ENCODE results near the gene TXNRD2. TPM values are rescaled to one million over a fixed set of nuclear protein-coding genes. Genes with fewer than 3 reads are reported as not detected.

TXNRD2 gene
- total and polyA plus RNA-seq, 7 donors = 13.7 to 35.1 (median 21.1) TPM

- WGBS, 3 donors = 84 to 91% (median 86%) methylated on average over 6 of the region's 6 CpGs
- H3K9me3 ChIP-seq = no peaks in the 10 kb centered on the region
- H3K27me3 ChIP-seq (ENCODE audit: insufficient read depth in 3 of 3, low read length in 2 of 3) = no peaks in the 10 kb centered on the region
- ATAC-seq = no peak
- intact Hi-C loops (cut with DNase I) = no loop called here
- no peaks in the 10 kb centered on the region for H3K4me1 ChIP-seq
- H3K27ac ChIP-seq = no peak overlapping the region
- no peak for TF ChIP-seq CTCF (IDR thresholded peaks at IDR 0.05)
- peaks cover 0 to 78% of the 10 kb centered on the region in 2 donors for H3K36me3 ChIP-seq (ENCODE audit: insufficient read depth in 1 of 2, low read depth in 1 of 2)
- no peak overlapping the region for H3K4me3 ChIP-seq
- DNase-seq = no peak
These were observed 28.2 kb downstream of the TXNRD2 start for GRCh38 chr22:19913337-19913936.

DNA sequence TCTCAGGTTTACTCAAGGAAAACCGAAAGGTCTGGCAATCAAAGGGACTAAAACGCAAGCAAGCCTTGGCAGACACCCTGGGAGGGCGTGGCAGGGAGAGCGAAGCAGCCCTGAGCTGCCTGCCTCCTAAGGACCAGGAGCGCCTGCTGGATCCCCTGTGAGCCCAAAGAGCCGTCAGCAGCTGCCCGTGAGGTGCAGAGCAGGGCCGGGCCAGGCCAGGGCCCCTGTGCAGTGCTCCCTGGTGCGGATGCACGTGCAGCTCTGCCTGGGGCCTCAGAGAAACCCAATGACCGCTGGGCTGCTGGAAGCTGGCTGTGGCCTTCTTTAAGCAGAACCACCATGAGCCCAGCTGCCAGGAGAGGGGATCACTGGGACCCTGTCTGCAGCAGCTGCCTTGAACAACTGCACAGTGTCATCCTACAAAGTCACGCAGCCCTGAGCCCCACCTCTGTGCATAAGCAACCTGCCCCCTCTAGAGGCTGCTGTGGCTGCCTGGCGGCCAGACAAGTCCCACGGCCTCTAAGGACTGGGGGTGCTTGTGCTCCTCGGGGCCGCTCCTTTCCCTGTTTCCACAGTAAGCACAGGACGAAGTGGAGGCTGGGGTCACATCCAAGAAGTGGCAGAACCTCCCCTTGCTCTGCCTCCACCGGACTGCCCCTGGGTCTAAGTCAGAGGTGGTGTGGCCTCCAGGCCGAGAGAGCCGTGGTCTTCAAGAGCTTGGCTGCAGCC lies 29.2 kb downstream of the TXNRD2 start:
- intact Hi-C loops (cut with DNase I) = no loop called here
- Histone ChIP-seq H3K36me3 (ENCODE audit: insufficient read depth in 1 of 2, low read depth in 1 of 2) (peaks cover 0 to 73% of the 10 kb centered on the region in 2 donors), H3K27me3 (ENCODE audit: insufficient read depth in 3 of 3, low read length in 2 of 3) (no peaks in the 10 kb centered on the region), H3K9me3 (no peaks in the 10 kb centered on the region), H3K27ac (no peak overlapping the region), H3K4me3 (no peak overlapping the region), H3K4me1 (no peaks in the 10 kb centered on the region)
- TF ChIP-seq CTCF (IDR thresholded peaks at IDR 0.05) = no peak
- no peak for ATAC-seq
- WGBS, 3 donors = 60 to 76% (median 61%) methylated on average over 20 of the region's 20 CpGs
- no peak for DNase-seq

DNA sequence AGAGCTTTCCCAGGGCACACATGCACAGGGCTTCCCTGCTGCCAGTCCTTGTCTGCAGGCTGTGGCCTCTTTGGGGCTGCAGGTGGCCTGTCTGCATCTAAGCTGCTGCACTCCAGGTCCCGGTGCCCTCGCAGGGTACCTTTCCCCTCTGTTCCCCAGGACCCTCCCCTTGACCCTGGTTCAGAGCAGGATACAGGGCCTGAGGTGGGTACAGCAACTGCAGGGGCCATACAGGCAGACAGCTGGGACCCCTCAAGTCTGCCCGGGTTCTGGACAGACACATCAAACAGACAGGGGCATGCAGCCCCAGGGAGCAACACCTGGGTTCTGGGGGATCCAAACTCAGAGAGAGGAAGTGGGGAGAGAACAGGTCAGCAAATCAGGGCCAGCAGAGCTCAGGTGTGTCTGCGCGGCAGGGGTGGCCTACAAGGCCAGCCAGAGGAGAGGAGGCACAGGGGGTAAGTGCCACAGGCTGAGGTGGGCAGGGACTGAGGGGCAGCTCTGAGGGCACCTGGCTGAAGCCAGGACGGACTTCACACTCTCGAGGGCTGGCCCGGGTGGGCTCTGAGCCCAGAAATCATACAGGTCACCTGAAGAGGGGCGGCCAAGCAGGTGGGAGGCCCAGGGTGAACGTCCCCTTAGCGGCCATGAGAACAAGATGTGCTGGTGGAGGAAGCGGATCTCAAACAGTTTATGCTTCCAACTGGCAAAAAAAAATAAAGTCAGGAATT lies 29.9 kb downstream of the TXNRD2 start:
- intact Hi-C loops (cut with DNase I) = loop anchor here in 1 of 2 donors (2.0 kb wide), 1 partner anchor 233 kb away; no protein-coding TSS in a partner anchor
- no peaks in the 10 kb centered on the region for H3K4me1 ChIP-seq
- WGBS, 3 donors = 80 to 88% (median 82%) methylated on average over 12 of the region's 12 CpGs
- ATAC-seq (no peak), DNase-seq (no peak)
- no peak for TF ChIP-seq CTCF (IDR thresholded peaks at IDR 0.05)
- no peak overlapping the region for H3K27ac ChIP-seq
- peaks cover 0 to 65% of the 10 kb centered on the region in 2 donors for H3K36me3 ChIP-seq (ENCODE audit: insufficient read depth in 1 of 2, low read depth in 1 of 2)
- no peaks in the 10 kb centered on the region for H3K27me3 ChIP-seq (ENCODE audit: insufficient read depth in 3 of 3, low read length in 2 of 3)
- no peaks in the 10 kb centered on the region for H3K9me3 ChIP-seq
- no peak overlapping the region for H3K4me3 ChIP-seq

GRCh38 chr22:19910180-19910744 lies 31.4 kb downstream of the TXNRD2 start:
- Histone ChIP-seq H3K36me3 (ENCODE audit: insufficient read depth in 1 of 2, low read depth in 1 of 2) (peaks cover 0 to 65% of the 10 kb centered on the region in 2 donors), H3K27me3 (ENCODE audit: insufficient read depth in 3 of 3, low read length in 2 of 3) (no peaks in the 10 kb centered on the region), H3K4me3 (no peak overlapping the region), H3K9me3 (no peaks in the 10 kb centered on the region), H3K27ac (no peak overlapping the region), H3K4me1 (no peaks in the 10 kb centered on the region)
- intact Hi-C loops (cut with DNase I) = loop anchor here (1.0 to 2.0 kb wide), 2 partner anchors 180 to 231 kb away; no protein-coding TSS in a partner anchor
- ATAC-seq (no peak), DNase-seq (no peak)
- WGBS, 3 donors = 31 to 40% (median 36%) methylated on average over 4 of the region's 4 CpGs
- no peak for TF ChIP-seq CTCF (IDR thresholded peaks at IDR 0.05)
